Stimulated activated CD4-positive, alpha-beta T cell treated with anti-CD3 and anti-CD28 coated beads, Interleukin-15, amount 100 ng/mL, for 48 hours (primary cell): ENCODE measurements around the gene SYT5.
"Not testable (repeated sequence)": the region's sequence is repeated elsewhere in the genome, so short reads cannot be mapped to it uniquely, and the experiment has no call there.

Experiments used
- DNase-seq, 2 donors: peaks; one replicate each; pipeline ENCODE4 v3.0.0-alpha.2; 2020; ENCODE audit warnings: low read depth in 2 of 2

SYT5 gene

DNA sequence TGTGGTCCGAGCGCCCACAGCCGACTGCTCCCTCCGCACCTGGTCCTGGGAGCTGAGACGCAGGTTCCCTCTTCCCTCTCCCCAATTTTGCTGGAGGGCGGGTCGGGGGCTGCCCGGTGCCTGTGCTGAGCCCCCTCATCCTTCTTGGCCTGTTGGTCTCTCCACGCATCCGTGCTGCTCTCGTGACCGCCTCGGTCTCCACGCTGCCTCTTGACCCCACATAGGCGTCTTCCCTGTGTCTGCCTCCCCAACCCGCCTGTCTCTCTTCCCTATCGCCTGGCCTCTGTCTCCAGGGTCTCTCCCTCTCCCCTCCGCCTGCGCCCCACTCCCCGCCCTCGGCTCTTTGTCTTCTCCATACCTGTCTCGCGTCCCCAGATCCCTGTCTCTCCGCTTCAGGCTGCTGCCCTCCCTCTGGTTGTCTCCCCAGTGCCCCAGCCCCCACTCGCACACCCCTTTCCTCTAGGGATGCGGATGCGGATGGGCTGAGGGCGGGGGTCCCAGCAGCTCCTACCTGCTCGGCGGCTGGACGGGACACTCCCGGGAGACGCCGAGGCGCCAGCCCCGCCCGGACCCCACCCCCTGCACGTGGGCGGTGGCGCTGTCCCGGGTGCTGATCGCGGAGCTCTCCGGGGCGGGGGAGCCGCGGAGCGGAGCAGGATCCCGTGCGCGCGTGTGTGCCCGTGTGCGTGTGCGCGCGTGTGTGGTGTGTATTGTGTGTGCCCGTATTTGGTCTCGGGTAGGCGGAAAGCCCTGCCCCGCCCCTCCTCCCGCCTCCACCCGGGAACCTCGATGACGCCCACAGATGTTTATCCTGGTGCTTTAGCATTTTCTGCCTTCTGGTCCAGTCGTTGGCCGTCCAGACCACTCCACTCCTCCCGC lies at the start of gene SYT5:
TSS of gene SYT5 (minus strand) at position 684 of the 879 bp plus-strand sequence. CDS start 1,248 bp downstream, outside the sequence.
- peak in 1 of 2 donors; percentile 47 for DNase-seq

DNA sequence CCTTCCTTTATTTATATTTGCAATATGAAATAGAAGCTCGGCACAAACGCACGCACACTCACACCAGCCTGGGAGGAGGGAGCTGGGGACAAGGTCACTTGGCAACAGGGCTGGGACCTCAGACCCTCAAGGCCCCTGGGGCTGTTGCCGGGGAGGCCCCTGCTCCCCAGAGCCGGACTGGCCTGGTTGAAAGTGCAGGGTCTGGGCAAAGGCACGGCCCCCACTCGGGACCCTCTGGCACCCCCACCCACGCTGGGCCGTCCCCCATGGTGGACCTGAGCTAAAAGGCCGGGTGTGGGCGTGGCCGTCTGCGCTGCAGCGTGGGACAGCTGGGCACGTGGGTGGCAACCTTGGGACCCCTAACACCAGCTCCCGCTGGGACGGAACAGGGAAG lies 49.7 kb upstream of the SYT5 start:
- no peak for DNase-seq

DNA sequence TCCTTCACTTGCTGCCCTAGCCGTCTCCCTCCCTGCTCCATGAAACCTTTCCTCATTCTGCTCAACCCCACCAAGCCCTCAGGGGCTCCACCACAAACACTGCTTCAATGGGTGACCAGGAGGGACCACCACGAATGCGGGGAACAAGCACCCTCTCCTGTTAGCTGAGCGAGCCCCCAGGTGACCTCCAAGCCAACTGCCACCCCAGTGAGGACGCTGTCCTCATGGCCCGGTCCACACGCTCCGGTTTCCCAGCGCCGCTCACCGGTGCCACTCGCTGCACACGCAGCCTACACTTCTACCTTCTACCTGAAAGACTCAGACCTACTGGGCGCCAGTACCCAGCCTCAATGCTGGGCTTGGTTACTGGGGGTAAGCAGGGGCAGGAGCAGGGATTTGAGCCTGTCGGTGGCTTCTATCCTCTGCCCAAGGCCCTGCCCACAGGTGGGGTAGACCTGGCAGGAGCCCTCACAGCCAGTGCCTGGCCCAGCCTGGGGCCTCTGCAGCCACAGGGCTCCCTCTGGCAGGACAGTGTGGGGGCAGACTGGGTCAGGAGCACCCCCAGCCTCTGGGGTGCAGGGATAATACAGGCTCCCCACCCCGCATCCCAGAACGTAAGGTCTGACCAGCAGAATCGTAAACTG lies 49.2 kb upstream of the SYT5 start:
- no peak for DNase-seq

DNA sequence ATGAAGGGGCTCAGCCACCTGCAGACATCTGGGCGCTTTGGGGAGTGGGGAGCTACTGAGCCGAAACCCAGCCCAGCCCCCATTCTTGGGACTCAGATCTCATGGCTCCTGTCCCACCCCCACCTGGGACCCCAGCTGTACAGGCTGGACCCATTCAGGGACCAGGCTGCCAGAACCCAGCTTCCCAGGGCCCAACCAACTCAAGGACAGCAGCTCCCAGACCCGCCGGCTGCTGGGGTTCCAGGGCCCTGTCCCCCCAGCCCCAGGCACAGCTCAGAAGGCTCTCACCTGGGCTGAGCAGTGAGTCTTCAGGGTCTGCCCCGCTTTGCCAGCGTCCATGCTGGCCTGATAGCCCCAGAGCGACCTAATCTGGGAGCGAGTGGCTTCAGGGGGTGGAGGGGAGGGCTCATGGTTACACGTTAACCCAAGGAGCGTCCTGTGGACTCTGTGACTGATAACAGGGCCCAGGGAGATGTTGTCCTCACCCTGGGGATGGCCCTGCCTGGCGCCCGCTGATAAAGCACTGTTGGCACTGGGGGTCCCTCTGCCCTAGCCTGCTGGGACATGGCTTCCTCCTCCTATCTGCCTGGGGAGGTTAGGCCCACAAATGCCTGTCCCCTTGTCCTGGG lies 48.4 kb upstream of the SYT5 start, which contains the start of gene TMEM86B:
TSS of gene TMEM86B (minus strand) at position 361 of the 629 bp plus-strand sequence. CDS start at position 339, 22 bp downstream.
- no peak for DNase-seq

DNA sequence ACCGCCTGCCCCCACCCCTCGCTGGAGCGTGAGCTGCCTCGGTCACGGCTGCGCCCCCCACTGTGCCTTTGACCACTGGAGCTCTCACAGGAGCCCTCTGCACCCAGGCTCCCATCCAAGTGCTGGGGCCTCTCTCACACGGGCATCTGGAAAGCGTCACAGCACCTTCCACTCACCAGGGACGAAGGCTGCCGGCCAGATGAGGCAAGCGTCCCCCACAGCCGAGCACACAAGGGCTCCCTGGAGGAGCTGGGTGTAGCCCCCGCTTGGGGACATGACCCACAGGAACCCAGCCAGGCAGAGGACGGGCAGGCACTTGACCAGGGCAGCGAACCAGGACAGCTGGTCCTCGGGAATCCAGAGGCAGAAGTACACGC lies 47.9 kb upstream of the SYT5 start:
- no peak for DNase-seq

DNA sequence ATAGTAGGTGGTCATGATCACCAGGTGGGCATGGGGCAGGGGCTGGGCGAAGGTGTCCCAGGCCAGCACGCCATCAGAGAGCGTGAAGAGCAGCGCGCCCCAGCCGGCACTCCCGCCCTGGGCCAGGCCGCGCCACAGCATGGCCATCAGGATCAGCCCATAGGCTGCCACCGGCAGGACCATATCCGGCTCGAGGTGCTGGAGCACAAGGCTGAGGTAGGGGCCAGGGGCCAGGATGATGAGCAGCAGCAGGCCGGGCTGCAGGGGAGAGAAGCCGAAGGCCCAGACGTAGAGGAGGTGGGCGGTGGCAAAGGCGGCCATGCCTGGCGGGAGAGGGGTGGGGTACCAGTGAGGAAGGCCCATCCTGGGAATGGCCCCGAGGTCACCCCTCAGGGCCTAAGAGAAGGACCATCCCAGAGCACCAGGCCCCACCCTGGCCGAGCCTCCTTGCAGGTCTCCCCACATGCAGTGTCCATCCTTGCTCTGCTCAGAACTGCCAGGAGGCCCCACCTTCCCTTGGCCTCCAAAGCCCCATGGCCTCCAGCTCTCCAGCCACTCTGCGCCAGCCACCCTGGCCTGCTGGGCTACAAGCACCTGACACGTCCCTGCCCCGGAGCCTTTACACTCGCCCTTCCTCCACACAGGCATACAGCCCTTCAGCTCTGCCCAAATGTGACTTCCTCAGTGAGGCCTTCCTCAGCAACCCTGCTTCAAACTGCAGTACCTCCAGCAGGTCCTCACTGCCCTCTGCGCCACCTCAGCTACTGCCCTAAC lies 47.3 kb upstream of the SYT5 start:
- DNase-seq: no peak

DNA sequence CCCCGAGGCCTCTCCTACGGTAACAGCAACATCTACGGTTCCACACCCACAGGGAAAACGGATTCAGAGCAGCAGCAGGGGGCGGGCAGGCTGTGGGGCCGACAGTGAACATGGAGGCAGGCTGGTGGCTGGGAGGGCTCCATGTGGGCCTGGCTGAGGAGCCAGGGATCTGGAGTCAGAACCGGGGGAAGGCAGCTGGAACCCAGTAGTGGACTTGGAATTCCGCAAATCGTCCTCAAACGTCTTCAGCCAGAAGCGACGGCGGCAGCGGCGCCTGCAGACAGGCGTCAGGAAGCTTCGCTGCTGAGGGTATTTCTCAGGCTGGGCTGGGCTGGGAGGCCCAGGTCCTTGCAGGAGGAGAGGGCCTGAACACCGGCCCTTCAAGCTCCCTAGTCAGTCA lies 46.7 kb upstream of the SYT5 start:
- no peak for DNase-seq

DNA sequence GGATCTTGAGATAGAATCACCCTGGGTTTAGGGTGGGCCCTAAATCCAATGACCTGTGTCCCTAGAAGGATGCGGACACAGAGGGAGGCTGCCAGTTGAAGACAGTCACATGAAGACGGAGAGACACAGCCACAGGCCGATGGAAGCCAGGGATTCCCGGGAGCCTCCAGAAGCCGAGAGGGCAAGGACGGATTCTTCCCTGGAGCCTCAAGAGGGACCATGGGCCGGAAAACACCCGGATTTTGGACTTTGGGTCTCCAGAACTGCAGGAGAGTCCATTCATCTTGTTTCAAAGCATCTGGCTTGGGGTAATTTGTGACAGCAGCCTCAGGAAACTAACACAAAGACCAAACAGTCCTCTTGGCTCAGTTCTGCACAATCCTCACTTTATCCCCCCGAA lies 46.2 kb upstream of the SYT5 start:
- no peak for DNase-seq

DNA sequence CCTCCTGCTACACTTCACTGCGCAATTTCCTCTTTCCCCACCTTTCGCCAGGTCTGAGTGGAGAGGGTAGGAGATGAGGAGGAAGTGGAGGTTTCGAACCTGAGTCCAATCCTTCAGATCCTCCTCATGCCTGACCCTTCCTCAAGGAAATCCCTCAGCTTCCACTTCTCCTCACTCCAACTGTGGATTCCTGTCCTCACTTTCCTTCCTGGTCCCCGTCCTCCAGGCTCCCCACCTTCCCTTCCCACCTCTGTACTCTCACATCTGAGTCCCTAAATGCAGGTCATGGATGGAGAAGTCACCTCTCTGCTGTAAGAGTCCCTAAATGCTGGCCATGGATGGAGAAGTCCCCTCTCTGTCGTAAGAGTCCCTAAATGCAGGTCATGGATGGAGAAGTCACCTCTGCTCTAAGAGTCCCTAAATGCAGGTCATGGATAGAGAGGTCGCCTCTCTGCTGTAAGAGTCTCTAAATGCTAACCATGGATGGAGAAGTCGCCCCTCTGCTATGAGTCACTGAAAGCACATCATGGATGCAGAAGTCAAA lies 45.4 kb upstream of the SYT5 start:
- DNase-seq: no peak

DNA sequence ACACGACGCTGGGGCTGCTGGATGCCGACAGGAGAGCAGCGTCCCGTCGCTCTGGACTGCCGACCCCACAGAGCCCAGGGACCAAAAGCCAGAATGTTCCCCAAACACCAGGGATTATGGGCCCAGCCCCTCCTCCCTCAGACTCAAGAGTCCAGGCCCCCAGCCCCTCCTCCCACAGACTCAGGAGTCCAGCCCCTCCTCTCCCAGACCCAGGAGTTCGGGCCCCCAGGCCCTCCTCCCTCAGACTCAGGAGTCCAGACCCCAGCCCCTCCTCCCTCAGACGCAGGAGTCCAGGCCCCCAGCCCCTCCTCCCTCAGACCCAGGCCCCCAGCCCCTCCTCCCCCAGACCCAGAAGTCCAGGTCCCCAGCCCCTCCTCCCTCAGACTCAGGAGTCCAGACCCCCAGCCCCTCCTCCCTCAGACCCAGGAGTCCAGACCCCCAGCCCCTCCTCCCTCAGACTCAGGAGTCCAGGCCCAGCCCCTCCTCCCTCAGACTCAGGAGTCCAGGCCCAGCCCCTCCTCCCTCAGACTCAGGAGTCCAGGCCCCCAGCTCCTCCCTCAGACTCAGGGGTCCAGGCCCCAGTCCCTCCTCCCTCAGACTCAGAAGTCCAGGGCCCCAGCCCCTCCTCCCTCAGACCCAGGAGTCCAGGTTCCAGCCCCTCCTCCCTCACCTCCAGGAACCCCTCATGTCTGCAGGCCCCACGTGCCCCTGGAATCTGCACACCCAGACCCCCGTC lies 44.8 kb upstream of the SYT5 start:
- not testable (repeated sequence) for DNase-seq

DNA sequence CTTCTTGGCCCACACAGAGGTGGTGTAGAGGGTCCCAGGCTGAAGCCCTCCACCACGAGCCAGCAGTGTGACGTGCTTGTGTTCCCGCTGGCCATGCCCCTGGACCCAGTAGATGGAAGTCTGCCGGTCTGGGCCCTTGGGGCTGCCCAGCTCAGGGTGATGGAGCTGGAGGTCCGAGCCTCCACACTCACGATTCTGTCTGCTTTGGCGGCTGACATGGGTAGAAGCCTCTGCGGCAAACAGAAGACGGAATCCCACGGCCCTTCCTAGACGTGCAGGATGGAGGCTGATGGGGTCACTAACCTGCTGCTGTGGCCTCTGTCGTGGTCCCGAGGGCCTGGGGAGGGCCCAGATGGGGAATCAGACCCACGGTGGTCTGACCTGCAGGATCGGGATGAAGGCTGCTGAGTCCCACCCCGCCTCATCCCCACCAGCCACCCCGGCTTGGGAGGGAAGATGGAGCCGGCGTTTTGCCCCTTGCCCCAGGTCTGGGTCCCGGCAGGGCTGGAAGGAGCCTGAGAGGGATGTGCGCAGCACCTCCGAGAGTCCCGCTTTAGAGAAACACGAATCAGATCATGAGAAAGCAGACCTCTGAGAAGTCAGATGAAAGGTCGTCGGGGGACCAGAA lies 44.1 kb upstream of the SYT5 start:
- no peak for DNase-seq

DNA sequence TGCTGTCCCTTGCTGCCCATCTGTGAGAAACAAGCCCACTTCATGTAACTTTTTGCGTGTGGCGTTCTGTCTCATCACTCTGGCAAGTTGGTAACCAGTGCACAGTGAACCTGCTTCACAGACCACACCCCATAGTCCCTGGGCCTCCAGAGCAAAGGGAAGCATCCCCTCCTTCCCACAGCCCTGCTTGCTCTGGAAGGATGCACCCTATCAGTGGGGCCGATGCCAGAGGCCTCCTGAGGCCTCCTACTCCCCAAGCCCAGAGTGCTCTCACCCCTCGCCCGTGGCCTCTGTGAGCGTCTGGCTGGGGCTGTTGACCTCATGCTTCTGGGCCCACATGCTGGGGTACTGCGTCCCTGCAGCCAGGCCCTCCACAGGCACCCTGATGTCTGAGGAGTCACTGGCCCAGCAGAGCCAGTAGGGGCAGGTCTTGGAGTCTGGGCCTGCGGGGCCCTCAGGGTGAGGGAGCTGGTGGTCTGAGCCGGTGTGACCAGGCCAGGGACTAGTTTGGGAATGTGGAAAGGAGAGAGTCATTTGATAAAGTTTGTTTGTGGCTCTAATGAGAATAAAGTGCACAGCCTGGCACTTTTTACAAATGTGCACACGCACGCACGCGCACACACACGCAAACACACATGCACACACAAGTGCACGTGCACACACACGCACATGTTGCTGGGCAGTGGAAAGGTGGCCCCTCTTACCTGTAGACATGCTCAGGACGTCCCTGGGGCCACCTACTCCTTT lies 43.4 kb upstream of the SYT5 start:
- no peak for DNase-seq

DNA sequence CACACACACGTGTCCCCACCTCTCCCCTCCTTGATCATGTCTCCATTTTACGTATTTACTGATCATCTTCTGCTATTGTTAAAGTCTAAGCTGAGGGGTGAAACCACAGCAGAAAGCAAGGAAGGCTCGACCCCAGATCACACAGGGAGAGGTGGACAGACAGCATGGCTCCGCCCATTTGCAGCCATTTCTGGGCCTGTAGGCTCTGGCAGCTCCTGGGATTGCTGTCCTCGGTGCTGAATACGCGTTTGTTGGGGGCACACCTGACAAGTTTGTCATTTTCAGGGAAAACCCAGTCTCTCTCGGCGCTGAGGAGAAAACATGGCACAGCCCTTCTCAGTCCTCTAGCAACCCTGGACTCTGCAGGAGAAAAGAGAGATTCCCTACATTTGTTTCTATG lies 40.4 kb upstream of the SYT5 start:
- DNase-seq: no peak

DNA sequence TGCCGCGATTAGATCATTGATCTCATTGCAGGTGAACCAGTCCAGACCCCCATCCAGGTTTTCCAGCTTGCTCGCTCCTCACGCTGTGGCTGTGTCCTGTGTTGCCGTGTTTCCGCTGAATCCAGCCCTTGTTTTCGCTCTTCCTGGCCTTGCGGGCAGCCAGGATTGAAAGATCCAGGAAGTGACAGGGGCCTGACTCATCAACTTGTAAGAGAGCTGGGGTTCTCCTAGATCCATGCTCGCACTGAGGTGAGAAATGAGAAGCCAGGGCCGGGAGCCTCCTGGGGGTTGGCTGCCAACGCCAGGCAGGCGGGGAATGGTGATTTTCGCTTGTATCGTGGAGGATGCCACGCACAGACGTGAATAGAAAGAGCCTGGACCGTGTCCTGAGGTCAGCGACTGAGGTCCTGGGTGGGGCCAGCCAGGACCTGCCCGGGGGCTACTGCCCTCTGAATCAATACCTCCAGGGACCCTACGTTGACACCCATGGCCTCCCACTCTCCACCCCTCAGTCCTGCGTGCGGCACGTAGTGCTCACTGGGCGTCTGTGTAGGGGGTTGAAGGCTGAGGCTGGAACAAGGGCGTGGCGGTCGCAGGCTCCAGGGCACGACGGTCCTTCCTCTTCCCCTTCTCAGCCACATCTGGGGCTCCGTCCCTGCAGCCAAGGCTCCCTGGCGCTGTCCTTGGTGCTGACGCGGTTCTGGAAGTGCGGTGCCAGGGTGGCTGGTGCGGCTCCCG lies 36.5 kb upstream of the SYT5 start:
- peak; percentile 52 for DNase-seq

DNA sequence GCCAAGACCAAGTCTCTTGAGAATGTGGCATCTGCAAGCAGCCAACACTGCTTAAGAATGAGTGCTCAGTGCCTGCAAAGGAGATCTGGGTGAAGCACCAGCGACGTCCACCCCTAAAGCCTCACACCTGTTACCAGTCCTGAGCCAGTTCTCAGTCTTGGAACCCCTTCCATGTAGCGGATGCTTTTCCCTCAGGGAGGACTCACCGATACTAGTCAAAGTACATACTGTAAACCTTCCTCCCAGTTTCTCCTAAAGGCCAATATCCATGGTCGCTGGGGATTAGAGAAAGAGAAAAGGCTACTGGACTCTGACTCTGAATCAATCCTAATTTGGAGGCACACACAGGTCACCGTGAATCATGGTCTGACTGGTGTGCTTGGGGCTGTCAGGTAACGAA lies 33.5 kb upstream of the SYT5 start:
- DNase-seq: no peak

DNA sequence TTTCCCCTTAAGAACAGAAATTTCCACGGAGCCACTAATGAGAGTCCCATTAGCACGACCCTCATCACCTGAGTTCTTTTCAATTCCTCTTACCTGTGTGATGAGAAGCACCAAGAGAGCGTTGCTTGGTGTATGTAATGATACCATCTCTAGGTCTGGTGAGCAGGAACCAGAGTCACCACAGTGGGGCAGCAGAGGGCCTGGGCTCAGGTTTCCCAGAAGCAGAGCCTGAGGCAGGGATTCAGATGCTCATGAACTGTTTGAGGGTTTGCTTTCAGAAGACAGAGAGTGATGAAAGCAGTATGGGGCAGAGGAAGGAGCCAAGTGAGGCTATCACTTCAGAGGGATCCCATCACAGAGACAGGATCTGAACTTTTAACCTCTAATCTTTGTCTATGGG lies 32.4 kb upstream of the SYT5 start:
- peak; percentile 29 to 41 for DNase-seq

DNA sequence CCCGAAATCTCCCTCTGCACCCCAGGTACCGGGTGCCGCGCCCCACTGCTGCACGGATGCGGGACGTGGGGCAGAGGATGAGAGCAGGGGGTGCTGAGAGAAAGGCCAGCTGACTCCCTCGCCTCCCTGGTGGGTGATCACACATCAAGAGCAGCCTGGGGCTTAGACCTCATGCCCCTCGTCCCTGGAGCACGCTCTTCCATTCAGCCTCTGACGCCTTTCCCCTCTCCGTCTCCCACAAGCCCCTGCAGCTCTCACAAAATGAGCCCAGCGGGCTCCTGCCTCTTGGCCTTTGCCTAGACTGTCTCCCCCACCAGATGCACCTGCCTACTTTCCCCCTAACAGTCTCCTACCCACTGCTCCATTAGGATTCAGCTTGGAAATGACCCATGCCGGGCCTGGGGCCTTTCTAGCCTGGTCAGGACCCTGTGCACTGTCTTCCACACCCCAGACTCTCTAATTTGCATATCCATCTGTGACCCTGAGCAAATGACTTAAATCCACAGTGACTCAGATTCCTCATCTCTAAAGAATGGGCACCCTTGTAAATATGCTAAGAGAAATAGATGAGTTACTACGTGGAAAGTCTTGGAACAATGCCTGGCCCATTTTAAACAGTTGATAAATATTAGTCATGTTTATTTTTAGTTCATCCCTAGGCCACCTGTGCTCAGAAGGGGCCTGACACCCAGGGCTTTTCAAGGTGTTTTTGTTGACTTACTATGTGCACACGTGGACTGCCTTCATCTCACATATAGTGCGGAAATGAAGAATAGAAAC lies 29.8 kb upstream of the SYT5 start:
- no peak for DNase-seq
